ENCODE data around the gene ARRDC4.

ARRDC4 gene

GRCh38 chr15:98005659-98006058 is 45.2 kb downstream of the ARRDC4 start:
- no peaks in the 10 kb centered on the region for H3K79me2 ChIP-seq (ENCODE audit: insufficient read depth, low read length)
- 0 out of 2 replicates have a peak, but pooled peaks cover 9% of the 10 kb centered on the region for H3K9me3 ChIP-seq (ENCODE audit: insufficient read depth, low read length)
- TF ChIP-seq CTCF (IDR thresholded peaks at IDR 0.05; ENCODE audit: insufficient read depth, low read length, poor library complexity, severe bottlenecking) (no peak), EZH2phosphoT487 (conservative IDR thresholded peaks at IDR 0.05; ENCODE audit: low read length) (no peak)
- H3K27me3 ChIP-seq (ENCODE audit: low read length), result no peaks in the 10 kb centered on the region
- H3K4me2 ChIP-seq (ENCODE audit: low read depth, low read length, poor library complexity, severe bottlenecking), result no peak overlapping the region
- no peak overlapping the region for H3K9ac ChIP-seq (ENCODE audit: low read length)
- H3F3A ChIP-seq (ENCODE audit: insufficient read depth), result no peaks in the 10 kb centered on the region
- H3K27ac ChIP-seq (ENCODE audit: low read depth, low read length), result no peak overlapping the region
- no peaks in the 10 kb centered on the region for H3K36me3 ChIP-seq (ENCODE audit: low read length)
- H4K20me1 ChIP-seq (ENCODE audit: low read depth, low read length), result no peaks in the 10 kb centered on the region
- no peak overlapping the region for H3K4me3 ChIP-seq (ENCODE audit: insufficient read depth, low read length, poor library complexity, severe bottlenecking)
- no peak overlapping the region for H2AFZ ChIP-seq (ENCODE audit: low read depth, low read length, severe bottlenecking)
- H3K9me2 ChIP-seq (replicated peaks; ENCODE audit: insufficient read depth, low read length), result no peaks in the 10 kb centered on the region

- Histone ChIP-seq H3K9ac (ENCODE audit: low read length) (no peak overlapping the region), H3K36me3 (ENCODE audit: low read length) (no peaks in the 10 kb centered on the region), H3F3A (ENCODE audit: insufficient read depth) (no peaks in the 10 kb centered on the region), H3K4me3 (ENCODE audit: insufficient read depth, low read length, poor library complexity, severe bottlenecking) (no peak overlapping the region), H2AFZ (ENCODE audit: low read depth, low read length, severe bottlenecking) (no peak overlapping the region), H3K27me3 (ENCODE audit: low read length) (no peaks in the 10 kb centered on the region), H4K20me1 (ENCODE audit: low read depth, low read length) (no peaks in the 10 kb centered on the region), H3K4me2 (ENCODE audit: low read depth, low read length, poor library complexity, severe bottlenecking) (no peak overlapping the region), H3K79me2 (ENCODE audit: insufficient read depth, low read length) (no peaks in the 10 kb centered on the region), H3K27ac (ENCODE audit: low read depth, low read length) (no peak overlapping the region), H3K9me2 (replicated peaks; ENCODE audit: insufficient read depth, low read length) (no peaks in the 10 kb centered on the region), H3K9me3 (ENCODE audit: insufficient read depth, low read length) (no peaks in the 10 kb centered on the region)
- TF ChIP-seq EZH2phosphoT487 (conservative IDR thresholded peaks at IDR 0.05; ENCODE audit: low read length) (no peak), CTCF (IDR thresholded peaks at IDR 0.05; ENCODE audit: insufficient read depth, low read length, poor library complexity, severe bottlenecking) (no peak)
These were observed 48.7 kb downstream of the ARRDC4 start for GRCh38 chr15:98009169-98009568.

GRCh38 chr15:98009971-98010370 is 49.5 kb downstream of the ARRDC4 start:
- H3K36me3 ChIP-seq (ENCODE audit: low read length), result no peaks in the 10 kb centered on the region

More at GRCh38 chr15:98009971-98010370, 49.5 kb downstream of the ARRDC4 start:
- Histone ChIP-seq H3K27me3 (ENCODE audit: low read length) (no peaks in the 10 kb centered on the region), H2AFZ (ENCODE audit: low read depth, low read length, severe bottlenecking) (no peak overlapping the region), H3K27ac (ENCODE audit: low read depth, low read length) (no peak overlapping the region), H3K4me2 (ENCODE audit: low read depth, low read length, poor library complexity, severe bottlenecking) (no peak overlapping the region), H3K79me2 (ENCODE audit: insufficient read depth, low read length) (no peaks in the 10 kb centered on the region), H3K4me3 (ENCODE audit: insufficient read depth, low read length, poor library complexity, severe bottlenecking) (no peak overlapping the region), H4K20me1 (ENCODE audit: low read depth, low read length) (no peaks in the 10 kb centered on the region), H3K9me3 (ENCODE audit: insufficient read depth, low read length) (no peaks in the 10 kb centered on the region), H3F3A (ENCODE audit: insufficient read depth) (no peaks in the 10 kb centered on the region), H3K9ac (ENCODE audit: low read length) (no peak overlapping the region), H3K9me2 (replicated peaks; ENCODE audit: insufficient read depth, low read length) (no peaks in the 10 kb centered on the region)
- TF ChIP-seq EZH2phosphoT487 (conservative IDR thresholded peaks at IDR 0.05; ENCODE audit: low read length), result no peak
- TF ChIP-seq CTCF (IDR thresholded peaks at IDR 0.05; ENCODE audit: insufficient read depth, low read length, poor library complexity, severe bottlenecking), result no peak
